Measurements from ENCODE around the gene ZFP92. TPM values are rescaled to one million over a fixed set of nuclear protein-coding genes. Genes with fewer than 3 reads are reported as not detected.

Gene ZFP92
- total RNA-seq, 1 experiment from 2014 or later = not detected

DNA sequence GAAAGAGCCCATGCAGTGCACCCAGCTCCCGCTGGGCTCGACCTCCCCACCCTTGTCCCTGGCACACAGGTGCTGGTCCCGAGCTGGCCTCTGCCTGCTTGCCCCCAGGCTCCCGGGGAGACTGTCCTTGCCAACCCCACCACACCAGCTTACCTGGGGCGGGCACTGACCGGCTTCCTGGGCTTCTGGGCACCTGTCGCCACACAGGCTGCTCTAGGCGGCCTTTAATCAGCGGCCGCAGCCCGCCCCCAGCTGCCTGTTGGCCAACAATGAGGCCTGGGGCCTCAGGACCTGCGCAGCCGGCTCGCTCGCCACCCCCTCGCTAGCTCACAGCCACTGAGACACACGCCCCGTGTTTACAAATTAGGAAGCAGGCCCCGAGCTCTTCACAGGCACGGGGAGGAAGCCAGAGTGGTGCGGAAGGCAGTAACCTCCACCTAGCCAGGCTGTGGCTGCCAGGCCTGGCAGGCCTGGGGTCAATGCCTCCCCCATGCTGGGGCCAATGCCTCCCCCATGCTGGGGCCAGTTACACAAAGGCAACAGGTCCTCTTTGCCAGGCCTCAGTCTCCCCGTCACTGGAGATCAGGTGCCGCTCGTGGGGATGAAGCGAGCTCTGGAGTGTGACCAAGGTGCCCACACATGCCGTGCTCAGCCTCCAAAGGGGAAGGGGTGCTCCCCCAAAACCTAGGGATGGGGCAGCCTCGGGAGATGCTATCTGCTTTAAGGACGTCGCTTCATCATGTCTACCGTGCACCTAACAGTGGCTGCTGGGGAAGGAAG lies 34.8 kb downstream of the ZFP92 start, which contains the start of gene TREX2:
TSS of gene TREX2 (minus strand) at position 201 of the 780 bp plus-strand sequence. CDS start 626 bp downstream, outside the sequence.
- no peak for DNase-seq (ENCODE audit: low read depth)
- in situ Hi-C loops (cut with HindIII; ENCODE audit: low pct_unique_long_range_greater_than_20kb, low sequenced_read_pairs) = no loop called here

DNA sequence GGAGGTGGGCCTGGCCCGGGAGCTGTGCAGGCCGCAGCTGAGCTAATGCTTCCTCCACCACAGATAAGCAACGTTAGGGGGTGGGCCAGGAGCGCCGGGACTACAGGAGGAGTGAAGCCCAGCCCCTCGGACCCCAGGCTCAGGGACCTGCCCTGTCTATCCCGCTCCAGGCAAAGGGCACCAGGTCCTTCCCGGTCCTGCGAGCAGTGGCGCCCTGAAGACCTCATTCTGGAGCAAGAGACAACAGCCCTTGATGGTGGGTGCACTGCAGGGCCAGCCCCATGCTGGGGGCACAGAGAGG lies 35.3 kb downstream of the ZFP92 start:
- no peak for DNase-seq (ENCODE audit: low read depth)
- in situ Hi-C loops (cut with HindIII; ENCODE audit: low pct_unique_long_range_greater_than_20kb, low sequenced_read_pairs) = no loop called here

DNA sequence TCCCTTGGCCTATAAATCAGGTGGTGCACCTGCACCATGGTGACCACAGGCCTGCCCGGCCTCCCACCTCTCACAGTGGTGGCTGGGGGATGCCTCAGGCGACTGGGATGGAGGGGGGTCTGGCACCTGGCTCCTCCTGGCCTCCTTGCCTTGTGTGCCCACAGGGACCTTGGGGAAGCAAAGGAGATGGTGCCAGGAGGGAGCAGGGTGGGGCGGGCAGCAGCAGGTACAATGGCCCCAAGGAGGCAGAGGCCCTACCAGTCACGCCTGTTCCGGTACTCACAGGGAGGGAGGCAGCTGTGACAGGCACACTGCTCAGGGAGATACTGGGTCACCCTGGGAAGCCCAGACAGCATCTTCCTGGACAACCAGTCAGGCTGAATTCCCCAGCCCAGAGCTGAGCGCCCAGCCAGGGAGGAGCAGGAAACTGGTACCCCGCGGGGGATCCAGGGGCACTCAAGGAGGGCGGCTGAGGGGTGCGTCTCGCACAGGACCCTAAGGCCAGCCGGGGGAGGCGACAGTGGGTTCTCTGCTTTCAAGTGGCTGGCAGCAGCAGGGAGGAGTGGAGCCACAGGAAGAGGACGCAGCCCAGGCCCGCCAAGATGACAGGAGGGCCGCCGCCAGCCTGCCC lies 35.8 kb downstream of the ZFP92 start:
- no peak for DNase-seq (ENCODE audit: low read depth)
- in situ Hi-C loops (cut with HindIII; ENCODE audit: low pct_unique_long_range_greater_than_20kb, low sequenced_read_pairs) = no loop called here

DNA sequence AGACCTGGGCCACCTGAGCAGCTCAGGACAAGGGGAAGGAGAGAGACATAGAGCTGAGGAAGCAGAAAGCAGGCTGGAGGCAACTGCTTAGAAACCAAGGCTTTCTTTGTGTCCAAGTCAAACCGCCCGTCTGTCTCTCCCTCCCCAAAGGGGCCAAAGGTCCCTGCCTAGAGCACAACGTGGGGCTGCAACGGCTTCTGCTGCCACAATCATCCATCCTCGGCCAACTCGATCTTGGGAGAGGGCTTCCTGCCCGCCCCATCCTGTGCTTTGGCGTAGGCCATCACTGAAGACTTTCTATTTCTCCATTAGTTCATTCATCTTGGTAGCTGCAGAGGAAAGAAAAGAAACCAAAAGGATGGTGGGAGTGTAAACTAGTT lies 36.3 kb downstream of the ZFP92 start:
- no peak for DNase-seq (ENCODE audit: low read depth)
- in situ Hi-C loops (cut with HindIII; ENCODE audit: low pct_unique_long_range_greater_than_20kb, low sequenced_read_pairs) = no loop called here

DNA sequence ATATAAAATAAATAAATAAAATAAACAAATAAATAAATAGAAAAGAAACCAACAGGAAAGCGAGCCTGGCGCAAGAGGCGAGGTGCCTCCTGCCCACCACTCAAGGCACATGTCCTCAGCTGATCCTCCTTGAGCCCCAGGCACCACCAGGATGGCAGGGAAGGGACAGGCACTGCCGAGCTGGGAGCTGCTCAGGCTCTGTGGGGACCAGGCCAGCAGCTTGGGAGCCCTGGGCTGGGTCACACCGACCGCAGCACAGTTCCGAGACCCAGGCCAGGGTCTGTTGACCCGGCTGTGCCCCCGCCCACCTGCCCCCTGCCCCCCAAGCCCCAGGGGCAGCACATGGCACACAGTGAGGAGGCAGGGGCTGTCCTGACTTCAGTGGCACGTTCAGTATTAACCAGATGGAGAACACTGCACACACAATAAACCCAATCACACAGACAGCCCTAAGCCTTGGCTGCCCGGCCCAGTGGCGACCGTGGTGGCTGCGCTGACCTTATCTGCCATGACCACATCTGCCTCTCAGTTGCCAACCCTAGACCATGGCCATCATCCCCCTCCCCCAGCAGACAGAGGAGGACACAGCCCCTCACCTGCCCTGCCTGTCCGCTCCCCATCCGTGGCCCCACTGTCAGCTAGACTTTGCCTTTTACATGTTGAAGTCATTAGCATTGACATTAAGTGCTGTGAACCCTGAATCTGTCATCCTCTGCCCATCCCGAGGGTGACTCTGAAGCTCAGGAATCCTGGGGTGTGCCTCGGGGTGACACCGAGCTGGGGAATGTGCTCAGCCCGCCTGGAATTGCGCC lies 37.5 kb downstream of the ZFP92 start:
- no peak for DNase-seq (ENCODE audit: low read depth)
- in situ Hi-C loops (cut with HindIII; ENCODE audit: low pct_unique_long_range_greater_than_20kb, low sequenced_read_pairs) = no loop called here

DNA sequence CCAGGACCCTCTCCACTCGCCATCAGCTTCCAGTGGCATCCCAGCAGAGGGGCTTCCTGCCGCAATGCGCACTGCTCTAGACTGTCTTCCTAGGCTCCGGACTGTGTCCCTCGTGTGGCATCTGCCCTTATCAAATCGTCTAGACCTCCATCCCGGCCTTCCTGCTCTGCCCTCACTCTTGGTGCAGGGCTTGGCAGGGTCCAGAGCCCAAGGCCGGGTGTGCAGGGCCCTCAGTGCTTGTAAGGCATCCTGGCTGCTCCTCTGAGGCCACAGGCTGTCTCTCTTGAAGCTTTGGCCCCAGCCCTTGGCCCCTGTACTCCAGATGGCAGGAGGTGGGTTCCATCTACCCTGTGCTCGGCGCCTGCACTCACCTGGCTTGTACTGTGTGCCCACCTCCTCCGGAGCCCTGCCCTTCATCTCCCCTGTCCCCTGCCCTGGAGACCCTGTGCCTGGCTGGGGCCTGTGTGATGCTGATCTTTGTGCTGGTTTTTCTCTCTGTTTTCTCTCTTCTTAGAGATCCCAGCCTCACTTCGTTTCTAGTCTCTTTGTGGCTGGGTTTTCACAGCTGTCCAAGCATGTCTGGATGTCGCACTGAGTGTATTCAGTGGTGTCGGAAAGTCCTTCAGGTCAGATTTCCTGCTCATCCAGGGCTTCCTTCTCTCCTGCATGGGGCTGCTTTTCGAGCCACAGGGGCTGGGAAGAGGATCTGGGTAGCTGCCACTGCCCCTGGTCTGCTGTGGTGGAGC lies 38.3 kb downstream of the ZFP92 start:
- in situ Hi-C loops (cut with HindIII; ENCODE audit: low pct_unique_long_range_greater_than_20kb, low sequenced_read_pairs) = no loop called here
- DNase-seq (ENCODE audit: low read depth) = no peak

DNA sequence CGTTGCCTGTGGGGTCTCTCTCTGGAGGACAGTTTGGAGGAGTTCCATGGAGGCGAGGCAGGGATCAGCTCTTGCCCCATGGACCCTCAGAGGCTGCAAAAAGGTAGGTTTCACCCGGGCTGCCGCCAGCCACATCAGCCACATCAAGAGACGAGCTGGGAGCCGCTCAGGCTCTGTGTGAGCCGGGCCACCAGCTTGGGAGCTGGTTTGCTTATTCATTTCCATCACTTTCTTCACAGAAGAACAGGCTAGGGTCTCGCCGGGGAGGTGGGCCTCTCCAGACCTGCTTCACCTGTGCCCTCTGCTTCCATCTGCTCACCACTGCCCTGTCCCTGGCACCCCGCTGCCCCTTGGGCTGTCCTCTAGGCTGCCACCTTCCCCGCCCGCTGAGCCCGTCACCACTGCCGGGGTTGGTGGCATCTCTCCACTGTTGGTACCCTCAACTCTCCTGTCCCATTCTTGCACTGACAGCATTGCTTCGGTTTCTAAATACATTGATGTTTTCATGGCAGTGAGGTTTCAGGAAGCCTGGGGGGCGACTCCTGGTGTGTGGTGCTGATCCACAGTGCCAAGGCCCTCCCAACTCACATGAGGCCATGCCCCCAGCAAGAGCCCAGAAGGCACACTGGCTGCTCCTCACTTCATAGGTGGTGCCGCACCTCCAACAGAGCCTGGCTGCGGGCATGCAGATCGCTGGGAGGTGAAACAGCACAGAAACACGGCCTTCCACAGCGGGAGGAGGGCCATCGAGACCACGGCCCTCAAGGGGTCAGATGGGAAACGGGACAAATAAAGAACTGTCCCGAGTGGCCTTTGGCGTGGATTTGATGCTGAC lies 39.1 kb downstream of the ZFP92 start:
- in situ Hi-C loops (cut with HindIII; ENCODE audit: low pct_unique_long_range_greater_than_20kb, low sequenced_read_pairs) = no loop called here
- DNase-seq (ENCODE audit: low read depth) = no peak

DNA sequence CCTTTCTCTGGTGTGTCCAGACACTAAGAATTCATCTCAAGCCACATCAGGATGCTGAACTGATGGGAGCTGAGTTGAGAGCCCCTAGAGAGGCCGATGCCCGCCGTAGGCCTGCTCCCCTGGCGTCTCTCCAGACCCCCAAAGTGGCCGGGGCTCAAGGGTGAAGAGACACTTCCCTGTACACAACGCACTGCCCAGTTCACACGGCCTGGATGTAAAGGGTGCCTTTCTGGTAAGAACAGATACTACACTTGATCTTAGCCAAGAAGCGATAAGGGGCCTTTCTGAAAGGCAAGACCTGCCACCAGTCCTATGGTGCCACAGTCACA lies 39.6 kb downstream of the ZFP92 start:
- in situ Hi-C loops (cut with HindIII; ENCODE audit: low pct_unique_long_range_greater_than_20kb, low sequenced_read_pairs) = no loop called here
- DNase-seq (ENCODE audit: low read depth) = no peak

DNA sequence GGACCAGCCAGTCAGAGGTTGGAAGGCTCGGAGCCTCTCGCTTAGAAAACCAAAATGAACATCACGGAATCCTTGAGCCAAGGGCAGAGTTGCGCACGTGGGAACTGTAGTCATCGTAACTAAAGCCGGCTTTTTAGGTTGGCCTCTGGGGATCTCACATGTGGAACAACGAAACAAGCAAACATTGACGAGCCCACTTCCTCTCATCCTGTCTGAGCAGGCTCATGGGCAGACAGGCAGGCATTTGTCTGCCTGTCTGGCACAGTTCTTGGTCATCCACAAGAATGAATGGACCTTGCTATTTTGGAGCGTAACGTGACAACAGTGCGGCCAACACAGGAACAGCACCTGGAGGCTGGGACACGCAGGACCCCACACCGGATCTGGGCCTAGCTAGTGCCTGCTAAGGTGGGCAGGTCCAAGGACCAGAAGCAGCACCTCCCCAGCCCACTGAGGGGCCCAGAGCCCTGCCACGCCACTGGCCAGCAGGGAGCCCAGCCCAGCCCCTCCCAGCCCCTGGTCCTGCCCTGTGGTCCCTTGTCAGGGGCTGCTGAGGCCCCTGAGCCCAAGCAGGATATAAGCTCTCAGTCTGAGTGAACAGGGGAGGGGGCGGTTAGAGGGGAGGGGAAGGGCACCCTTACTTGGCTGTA lies 43.8 kb downstream of the ZFP92 start:
- in situ Hi-C loops (cut with HindIII; ENCODE audit: low pct_unique_long_range_greater_than_20kb, low sequenced_read_pairs) = no loop called here
- no peak for DNase-seq (ENCODE audit: low read depth)

DNA sequence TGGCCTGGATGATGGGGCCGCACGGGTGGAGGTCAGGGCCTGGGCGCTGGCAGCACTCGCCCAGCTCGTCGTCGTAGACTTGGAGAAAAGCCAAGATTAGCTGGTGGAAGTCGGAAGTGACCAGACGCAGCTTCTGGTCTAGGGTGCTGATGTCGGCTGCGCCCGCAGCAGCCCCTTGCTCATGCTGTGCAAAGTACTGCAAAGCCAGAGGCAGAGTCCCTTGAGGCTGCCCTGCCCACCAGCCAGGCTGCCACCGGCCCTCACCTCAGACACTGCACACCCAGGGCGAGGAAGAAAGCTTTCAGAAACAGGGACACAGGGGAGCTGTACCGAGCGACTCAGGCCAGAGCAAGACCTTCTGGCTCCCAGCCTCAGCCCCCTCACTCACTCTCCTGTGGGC lies 44.3 kb downstream of the ZFP92 start:
- no peak for DNase-seq (ENCODE audit: low read depth)
- in situ Hi-C loops (cut with HindIII; ENCODE audit: low pct_unique_long_range_greater_than_20kb, low sequenced_read_pairs) = no loop called here

DNA sequence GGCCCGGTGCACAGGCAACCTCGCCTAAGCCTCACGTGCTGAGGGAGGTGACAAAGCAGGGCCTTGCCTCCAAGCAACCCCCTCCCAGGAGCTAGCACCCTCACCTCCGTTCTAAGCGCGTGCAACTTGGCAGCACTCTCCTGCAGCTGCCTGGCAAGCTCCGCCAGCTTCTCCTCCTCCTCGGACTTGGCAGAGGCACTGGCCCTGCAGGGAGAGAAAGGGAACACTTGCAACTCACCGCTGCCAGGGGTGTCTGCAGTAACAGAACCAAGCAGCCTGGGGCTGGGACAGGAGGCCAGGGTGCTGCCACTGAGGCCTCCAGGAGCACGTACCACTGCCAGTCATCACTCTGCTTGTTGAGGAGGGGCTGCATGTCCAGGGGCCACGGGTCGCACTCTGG lies 44.9 kb downstream of the ZFP92 start:
- in situ Hi-C loops (cut with HindIII; ENCODE audit: low pct_unique_long_range_greater_than_20kb, low sequenced_read_pairs) = no loop called here
- no peak for DNase-seq (ENCODE audit: low read depth)

DNA sequence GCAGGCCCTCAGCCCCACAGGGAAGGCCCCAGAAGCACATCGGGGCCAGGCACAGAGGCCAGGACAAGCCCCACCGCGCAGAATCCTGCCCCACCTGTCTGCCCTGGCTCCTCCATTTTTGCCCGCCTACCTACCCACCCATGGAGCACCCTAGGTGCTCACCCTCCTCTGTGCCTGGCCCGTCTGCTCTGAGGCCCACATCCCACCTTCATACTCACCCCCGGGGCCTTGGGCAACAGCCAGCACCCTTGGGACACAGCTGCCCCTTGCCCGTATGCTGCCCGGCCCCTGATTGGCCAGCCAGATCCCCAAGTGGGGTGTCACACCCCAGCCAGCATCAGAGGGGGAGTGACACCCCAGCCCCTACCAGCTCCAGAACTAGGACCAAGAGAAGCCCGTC lies 45.4 kb downstream of the ZFP92 start:
- in situ Hi-C loops (cut with HindIII; ENCODE audit: low pct_unique_long_range_greater_than_20kb, low sequenced_read_pairs) = no loop called here
- DNase-seq (ENCODE audit: low read depth) = no peak

DNA sequence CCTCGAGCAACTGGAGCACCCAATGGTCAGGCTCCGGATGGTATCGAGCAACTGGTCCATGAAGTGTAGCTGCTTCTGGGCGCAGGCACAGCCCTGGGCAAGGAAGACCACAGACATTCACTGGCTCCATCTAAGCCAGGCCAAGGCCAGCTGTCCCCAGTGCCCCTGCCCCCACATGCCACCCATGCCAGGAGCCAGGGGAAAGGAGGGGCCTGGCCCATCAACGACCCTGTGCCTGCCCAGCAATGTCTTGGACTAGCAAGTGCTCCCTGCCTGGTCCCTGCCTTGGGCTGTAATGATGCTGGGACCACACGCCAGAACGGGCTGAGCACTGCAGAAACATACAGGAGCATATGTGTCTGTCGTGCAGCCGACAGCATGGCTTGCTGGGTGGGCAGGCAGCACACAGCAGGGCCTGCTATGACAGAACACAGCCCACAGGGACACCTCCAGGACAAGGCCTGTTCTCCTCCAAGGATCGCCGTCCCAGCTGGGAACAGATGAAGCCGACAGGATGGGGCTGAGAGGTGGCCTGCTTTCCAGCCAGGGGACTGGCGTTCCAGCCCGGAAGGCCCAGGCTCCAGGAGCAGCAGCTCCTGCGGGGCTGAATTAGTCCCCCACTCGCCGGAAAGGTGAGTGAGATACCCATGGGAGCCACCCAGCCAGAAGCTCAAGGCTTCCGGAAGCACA lies 46.0 kb downstream of the ZFP92 start:
- no peak for DNase-seq (ENCODE audit: low read depth)
- in situ Hi-C loops (cut with HindIII; ENCODE audit: low pct_unique_long_range_greater_than_20kb, low sequenced_read_pairs) = no loop called here

DNA sequence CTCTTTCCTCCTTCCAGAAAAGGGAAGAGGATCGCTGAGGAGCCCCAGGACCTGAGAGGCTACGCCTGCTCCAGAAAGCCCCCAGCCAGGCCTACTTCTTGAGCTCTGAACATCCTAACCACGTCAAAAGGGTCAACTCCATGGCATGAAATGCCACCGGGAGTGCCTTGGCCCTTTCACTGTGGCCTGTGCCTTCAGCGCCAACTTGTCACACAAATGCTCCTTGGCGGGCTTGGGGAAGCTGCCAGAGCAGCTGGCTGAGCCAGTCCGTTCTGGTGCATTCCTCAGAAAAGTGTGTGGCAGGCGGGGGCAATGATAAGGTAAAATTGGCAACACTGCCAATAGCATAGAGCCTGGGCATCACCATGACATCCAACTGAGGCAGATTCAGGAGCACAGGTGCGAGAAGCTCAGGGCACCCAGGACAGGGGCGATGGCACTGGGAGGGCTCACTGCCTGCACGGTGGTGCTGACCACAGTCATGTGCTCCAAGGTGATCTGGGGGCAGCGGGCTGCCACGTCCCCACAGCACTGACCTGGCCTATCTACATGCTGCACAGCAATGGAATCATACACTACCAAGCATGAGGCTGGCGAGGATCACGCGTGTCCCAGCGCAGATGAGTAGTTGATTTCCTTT lies 46.7 kb downstream of the ZFP92 start:
- in situ Hi-C loops (cut with HindIII; ENCODE audit: low pct_unique_long_range_greater_than_20kb, low sequenced_read_pairs) = no loop called here
- no peak for DNase-seq (ENCODE audit: low read depth)

DNA sequence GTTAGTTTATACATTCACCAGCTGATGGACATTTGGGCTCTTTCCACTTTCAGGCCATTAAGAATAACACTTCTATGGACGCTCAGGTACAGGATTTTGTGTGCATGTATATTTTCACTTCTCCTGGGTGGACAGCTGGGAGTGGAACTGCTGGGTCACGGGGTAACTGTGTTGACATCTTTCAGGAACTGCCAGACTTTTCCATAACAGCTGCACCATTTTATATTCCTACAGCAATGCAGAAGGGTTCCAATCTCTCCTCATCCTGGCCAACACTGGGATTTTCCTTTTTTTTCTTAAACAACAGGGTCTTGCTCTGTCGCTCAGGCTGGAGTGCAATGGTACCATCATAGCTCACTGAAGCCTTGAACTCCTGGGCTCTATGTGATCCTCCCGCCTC lies 47.2 kb downstream of the ZFP92 start:
- DNase-seq (ENCODE audit: low read depth) = no peak
- in situ Hi-C loops (cut with HindIII; ENCODE audit: low pct_unique_long_range_greater_than_20kb, low sequenced_read_pairs) = no loop called here

DNA sequence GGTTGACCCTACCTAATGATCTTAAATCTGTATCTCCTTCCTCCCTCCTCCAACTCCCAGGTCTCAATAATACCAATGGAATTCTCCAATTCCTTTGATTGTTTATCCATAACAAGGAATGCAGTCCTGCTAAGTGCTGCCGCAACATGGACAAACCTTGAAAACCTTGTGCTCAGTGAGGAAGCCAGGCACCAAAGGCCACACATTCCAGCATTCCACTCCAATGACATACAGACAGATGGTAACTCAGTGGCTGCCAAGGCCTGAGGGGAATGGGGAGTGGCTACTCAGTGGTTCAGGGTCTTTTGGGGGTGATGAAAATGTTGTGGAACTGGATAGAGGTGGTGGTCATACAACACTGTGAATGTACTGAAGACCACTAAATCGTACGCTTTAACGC lies 48.7 kb downstream of the ZFP92 start:
- peak; percentile 4 for DNase-seq (ENCODE audit: low read depth)

DNA sequence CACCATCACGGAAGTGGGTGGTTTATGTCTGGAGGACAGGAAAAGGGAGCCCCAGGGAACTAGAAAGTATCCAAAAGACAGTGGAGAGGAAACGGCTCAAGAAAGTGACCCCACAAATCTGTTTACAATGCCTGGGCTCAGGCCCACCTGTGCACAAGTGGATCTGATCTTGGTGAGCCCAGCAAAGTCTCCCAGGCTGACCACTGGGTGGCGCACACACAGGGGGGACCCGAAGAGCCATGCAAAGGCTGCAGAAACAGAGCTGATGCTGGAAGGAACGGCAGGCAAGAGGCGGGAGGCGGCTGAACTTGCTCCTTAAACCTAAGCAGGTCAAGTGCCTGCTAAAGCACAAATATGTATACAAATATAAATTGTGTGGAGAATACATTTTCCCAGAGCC lies 49.6 kb downstream of the ZFP92 start:
- in situ Hi-C loops (cut with HindIII; ENCODE audit: low pct_unique_long_range_greater_than_20kb, low sequenced_read_pairs) = no loop called here
- DNase-seq (ENCODE audit: low read depth) = no peak

More for the DNA sequence above, 48.7 kb downstream of the ZFP92 start:
- in situ Hi-C loops (cut with HindIII; ENCODE audit: low pct_unique_long_range_greater_than_20kb, low sequenced_read_pairs) = no loop called here

All from Caki2 (cell line).